NCI-H1092 treated with DMSO at 0.1 percent for 48 hours (cell line): ENCODE measurements around the gene SSPN.
A peak's percentile ranks its signal among the peaks of the same experiment; 100 is the strongest.

Source experiments
- DNase-seq: peaks from one replicate; lab custom pipeline; 2025; lab: John Stamatoyannopoulos, UW

SSPN gene, protein sequence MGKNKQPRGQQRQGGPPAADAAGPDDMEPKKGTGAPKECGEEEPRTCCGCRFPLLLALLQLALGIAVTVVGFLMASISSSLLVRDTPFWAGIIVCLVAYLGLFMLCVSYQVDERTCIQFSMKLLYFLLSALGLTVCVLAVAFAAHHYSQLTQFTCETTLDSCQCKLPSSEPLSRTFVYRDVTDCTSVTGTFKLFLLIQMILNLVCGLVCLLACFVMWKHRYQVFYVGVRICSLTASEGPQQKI

DNA sequence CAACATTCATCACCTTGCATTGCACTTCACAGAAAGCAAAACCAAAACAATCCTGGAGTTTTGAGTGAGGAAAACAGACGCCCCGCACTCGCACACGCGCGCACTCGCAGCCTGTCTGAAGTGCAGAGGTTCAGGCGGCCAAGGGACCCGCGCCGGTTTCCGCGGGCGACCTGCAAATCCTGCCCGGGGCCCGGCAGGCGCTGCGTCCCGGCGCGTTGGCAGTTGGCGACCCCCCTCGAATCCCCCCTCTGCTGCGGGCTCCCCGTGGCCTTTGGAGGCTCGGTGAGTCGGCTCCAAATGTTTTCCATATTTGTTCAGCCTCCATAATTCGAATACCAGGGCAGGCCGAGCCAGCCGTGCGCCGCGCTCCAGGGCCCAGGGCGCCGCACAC, at the start of gene SSPN:
SSPN (plus strand) TSS at position 324 of the 391 bp plus-strand sequence. CDS start 100 bp downstream, outside the sequence.
- peak; percentile 3 for DNase-seq

GRCh38 chr12:26148291-26148690, 47.1 kb upstream of the SSPN start:
- DNase-seq = no peak

DNA sequence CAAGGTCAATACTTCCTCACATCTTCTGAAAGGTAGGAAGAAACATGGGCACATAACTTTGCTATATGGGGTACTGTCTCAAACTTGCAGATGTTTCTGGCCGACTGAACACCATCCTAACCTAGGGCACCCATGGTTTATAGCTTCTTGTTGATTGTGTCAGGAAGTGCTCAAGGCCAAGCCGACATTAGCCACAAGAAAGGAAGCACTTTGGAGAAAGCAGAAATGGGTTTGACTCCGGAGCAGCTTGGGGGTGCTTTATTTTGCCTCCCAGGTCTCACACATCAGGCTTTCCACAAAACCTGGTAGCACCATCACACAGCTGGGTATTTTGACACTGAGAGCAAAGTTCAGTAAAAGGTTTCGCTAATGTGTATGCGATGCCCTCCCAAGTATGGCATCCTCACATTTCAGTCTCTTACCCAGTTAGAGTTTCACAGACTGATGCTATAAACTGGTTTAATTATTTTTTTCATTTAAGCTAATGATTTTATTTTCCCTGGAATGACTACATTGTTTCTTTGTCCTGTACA, 45.3 kb upstream of the SSPN start:
- DNase-seq = no peak

GRCh38 chr12:26150736-26151450, 44.5 kb upstream of the SSPN start:
- no peak for DNase-seq

DNA sequence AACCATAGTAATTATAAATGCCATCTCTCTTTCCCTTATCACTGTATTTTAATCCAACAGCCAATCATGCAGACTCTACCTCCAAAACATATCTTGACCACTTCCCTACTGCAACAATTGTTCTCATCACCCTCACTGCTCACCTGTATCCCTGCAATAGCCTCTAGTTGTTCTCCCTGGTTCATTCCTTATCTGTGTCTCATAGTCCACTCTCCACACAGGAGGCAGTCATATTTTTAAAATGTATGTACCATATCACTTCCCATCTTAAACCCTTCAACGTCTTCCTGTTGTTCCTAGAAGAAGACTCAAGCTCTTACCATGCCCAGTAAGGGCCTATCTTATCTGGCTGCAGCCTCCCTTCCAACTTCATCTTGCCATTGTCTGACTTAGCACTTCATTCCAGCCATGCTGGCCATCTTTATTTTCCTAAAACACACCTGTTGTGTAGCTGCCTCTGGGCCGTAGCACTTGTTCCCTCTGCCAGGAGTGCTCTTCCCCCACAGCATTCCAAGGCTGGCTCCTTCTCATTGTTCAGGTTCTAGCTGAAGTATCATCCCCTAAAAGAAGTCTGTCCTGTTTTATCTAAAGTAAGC, 42.8 kb upstream of the SSPN start:
- no peak for DNase-seq

DNA sequence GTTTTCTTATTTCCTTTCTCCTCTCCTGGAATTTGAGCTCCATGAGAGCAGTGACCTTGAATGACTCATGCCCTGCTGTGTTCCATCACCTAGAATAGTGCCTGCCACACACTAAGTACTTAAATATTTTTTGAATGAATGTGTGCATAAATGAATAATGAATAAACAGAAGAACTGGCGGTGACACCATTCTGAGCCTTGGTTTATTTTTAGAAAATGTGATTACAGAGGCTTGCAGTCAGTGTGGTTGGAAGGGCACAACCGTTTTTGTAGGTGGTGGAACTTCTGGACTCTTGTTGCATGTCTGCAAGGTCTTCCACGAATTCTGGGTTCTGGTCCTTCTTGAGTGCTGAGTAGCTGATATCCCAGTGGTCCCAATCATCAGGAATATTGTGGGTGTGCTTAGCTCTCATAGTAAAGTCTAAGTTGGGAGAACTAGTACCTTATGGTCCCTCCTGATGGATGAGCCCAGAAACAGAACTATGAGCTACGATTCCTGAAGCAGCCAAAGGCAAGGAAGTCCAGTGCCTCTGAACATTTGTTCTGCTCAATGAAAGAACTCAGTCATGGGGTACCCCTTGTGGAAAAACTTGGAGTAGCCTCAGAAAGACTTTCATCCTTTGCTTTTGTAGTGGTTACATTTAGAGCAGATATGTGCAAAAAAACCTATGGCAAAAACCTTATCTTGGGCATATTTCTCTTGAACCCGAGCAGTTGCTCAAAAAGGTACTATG, 41.8 kb upstream of the SSPN start:
- no peak for DNase-seq

DNA sequence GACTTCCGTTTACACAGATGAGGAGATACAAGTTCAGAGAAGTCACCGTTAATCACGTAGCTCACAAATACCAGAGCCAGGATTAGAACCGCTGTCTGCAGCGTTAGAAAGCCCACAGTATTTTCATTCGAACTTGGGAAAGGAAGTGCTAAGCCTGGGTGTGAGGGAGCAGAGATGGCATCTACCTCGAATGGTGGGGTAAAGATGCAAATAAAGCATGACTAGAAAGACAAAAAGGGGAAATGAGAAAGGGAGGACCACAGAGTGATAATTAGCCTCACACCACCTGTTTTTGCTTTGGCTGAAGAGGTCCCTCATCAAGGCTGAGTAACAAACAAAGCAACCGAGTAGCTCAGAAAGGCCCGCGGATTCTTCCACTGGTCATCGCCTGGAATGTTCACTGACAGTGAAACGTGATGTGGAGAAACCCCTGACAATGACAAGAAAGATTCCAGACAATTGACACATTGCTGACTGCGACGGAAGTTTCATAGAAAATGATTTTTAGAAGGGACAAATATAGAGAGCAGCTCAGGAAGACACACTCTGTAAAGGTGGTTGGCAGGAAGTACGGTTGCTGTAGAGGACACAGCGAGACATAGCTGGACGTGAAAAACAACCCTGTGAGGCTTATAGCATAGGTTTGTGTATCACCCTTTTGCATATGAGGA, 39.0 kb upstream of the SSPN start:
- DNase-seq = no peak

DNA sequence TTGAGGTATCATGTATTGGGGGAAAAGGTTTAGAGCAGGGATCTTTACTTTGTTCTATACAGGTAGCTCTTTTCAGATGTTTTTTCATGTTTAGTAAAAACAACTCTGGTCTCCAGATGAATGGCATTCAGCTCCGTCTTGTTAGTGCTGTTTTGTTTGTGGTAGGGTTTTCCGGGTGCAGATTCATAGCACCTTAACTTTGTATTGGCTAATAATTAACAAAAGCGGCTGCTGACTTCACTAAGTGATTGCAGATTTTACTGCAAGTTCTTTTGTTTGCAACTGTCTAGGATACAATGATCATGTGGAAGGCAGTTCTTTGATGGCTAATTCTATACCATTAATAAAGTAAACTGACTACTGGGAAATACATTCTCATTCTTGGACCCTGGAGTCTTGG, 38.4 kb upstream of the SSPN start:
- DNase-seq = no peak

GRCh38 chr12:26158078-26158764, 37.2 kb upstream of the SSPN start:
- DNase-seq = no peak

DNA sequence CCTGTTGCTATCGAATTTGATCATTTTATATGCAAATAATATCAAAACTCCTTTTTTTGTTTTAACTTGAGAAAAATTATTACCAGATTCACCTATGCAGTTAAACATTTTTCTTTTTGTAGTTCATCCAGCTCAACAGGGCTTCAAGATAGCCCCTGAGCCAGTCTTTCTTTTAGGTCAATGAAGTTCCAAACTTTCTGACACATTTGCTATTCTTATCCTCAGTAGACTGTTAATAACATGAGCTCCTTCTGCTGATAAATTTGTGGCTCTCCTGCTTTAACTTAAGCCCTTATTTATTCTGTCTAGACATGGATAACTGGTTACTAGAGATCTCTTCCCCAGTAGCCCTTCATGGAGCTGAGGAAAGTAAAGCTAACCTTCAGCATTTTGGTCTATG, 33.2 kb upstream of the SSPN start:
- no peak for DNase-seq

- no peak for DNase-seq
Observed at GRCh38 chr12:26162905-26163304, 32.5 kb upstream of the SSPN start.

- no peak for DNase-seq
Observed at GRCh38 chr12:26164118-26164517, 31.3 kb upstream of the SSPN start.

DNA sequence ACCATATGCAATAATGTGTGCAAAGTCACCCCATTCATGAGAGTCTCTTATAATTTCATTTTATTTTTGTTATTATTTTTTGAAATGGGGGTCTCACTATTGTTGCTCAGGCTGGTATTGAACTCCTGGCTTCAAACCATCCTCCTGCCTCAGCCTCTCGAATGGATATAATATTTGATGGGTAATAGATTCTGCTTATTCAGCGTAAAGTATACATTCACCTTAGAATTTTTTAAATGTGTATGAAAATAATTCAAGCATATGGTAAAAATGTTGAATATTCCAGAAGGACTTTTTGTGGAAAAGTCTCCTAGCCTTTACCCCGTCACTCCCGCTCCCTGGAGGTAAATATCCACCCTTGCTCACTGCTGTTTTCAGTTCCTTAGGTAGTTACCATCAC, 23.4 kb upstream of the SSPN start:
- no peak for DNase-seq

DNA sequence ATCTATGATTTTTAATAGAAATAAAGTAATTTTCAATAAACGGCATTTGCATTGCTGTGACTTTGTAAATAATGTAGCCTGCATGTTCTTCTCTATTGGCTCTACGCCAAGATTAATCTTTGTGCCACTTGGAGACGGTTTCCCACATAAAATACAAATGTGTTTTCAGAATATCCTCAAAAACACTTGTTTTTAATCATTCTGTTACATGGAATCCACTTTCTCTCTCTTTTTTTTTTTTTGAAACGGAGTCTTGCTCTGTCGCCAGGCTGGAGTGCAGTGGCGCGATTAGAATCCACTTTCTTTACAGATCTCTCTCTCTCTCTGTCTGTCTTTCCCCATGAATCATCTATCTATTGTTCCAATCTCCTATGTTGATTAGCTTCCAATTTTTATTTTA, 22.8 kb upstream of the SSPN start:
- no peak for DNase-seq

DNA sequence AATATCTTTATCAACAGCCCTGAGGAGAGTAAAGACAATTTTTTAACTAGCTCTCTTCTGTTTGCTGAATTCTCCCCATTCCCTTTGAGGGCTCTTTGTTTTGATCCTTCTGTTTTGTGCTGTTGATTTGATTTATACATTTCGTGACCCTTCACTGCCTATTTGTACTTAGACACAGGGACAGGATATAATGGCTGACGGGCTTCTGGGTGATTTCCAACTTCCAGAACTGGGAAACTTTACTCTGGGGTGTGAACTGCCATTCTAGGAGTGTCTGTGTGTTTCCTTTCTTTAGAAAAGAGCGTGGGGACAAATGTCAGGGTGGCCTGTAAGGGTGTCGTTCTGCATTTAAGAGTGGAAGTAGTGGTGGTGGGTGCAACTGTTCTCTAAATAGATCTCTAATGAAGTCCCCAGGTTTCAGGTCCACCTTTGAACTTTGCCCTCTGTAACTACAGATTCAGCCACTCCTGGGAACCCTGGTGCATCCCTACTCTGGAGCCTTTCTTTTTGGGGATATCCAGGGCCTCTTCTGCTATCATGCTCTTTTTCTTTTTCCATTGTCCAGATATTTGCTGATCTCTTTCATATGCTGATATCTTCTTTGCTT, 22.3 kb upstream of the SSPN start:
- no peak for DNase-seq

DNA sequence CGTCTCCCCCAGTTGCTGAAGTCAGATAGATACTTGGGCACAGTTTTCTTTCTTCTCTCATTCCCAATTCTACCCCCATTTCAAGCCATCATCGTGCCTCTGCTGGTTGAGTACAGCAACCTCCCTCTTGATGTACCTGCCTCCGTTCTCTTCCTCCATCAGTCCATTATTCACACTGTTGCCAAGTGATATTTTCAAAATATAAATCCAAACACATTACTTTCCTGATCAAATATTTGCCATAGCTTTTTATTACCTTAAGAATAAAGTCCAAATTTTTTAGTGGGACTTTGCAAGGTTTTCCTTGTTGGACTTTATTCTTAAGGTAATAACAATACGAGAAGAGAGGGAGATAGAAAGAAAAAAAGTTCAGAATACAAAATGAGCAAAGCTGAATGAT, 18.6 kb upstream of the SSPN start:
- DNase-seq = no peak

DNA sequence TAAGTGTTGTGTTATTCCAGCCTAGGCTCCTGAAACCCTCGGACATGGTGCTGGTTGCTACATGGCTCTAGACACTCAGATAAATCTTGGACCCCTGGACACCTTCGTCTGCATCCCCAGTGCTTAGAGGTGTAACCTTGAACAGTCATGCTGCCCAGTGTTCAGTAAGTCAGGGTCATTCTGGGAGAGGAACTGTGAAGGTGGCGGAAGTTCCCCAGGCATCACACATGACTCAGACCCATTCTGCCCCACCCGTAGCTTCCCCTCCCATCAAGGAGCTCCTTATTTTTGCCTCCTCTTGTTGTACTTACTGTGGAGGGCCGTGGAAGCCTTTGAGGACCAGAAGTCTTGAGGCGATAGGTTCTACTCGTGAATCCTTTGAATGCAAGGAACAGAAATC, 18.1 kb upstream of the SSPN start:
- no peak for DNase-seq

- DNase-seq = no peak
Observed at GRCh38 chr12:26179826-26180225, 15.5 kb upstream of the SSPN start.

GRCh38 chr12:26182377-26182776, 13.0 kb upstream of the SSPN start:
- DNase-seq = no peak

DNA sequence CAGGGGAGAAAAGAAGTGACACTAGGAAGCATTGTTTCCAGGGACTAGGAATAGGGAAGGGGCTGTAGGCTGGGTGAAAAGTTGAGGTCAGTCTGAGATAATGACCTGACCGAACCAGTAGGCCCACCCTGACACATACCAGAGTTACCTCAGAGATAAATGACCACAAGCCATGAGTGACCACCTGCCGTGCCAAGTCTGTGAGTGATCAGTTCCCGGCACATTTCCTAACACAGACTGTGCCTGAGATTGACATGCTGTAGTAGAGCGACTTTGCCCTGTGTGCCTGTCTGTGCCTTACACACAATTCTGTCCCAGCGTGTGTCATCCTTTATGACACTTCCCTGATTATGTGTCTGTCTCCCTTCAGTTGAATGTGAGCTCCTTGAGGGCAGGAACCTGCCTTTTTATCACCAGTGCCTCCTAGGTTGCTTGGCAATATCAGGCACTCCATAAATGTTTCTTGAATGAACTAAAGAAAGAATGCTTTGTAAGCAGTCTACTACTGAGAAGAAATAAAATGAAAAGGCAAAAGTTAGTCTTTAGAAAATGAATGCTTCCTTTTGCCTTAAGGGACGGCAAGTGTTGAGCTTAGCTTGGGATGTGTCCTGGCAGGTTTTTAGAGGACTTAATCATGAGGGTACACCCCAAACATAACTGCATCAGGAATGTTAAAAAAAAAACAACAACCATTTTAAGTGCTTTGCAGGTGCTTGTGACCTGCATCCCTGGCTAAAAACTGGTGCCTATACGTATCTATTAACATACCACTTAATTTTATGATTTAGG, 9.6 kb upstream of the SSPN start:
- no peak for DNase-seq
